ENCODE results near the gene POLR3C. TPM values are rescaled to one million over a fixed set of nuclear protein-coding genes. Genes with fewer than 3 reads are reported as not detected.

The POLR3C gene
- total RNA-seq, 1 donor from 2014 or later = 43.4 TPM

DNA sequence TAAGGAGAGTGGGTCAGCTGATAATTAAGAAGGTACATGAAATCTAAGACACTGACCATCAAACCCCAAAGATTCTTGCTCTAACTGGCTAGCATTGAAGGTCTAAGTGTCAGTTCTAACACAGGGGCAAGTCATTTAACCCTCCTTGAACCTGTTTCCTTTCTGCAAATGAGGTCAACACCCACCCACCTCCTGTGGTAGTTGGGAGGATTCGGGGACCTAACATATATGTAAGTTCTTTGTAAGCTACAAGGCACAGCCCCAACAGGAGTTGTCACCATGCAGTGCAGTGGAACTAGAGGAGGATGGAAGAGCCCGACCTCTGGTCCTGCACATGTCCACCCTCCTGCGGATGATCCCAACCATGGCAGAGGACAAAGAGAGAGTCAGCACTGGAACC lies 23.8 kb downstream of the POLR3C start:
- Mint-ChIP-seq H3K9me3 (ENCODE audit: unreplicated experiment) (peaks cover 3% of the 10 kb centered on the region), H3K4me3 (ENCODE audit: unreplicated experiment) (no peak overlapping the region), H3K4me1 (ENCODE audit: low read depth, unreplicated experiment) (no peaks in the 10 kb centered on the region), H3K27ac (ENCODE audit: unreplicated experiment) (no peak overlapping the region), H3K27me3 (ENCODE audit: unreplicated experiment) (peaks cover 6% of the 10 kb centered on the region), H3K36me3 (ENCODE audit: unreplicated experiment) (peaks cover 4% of the 10 kb centered on the region)
- TF ChIP-seq, protein P1, sequence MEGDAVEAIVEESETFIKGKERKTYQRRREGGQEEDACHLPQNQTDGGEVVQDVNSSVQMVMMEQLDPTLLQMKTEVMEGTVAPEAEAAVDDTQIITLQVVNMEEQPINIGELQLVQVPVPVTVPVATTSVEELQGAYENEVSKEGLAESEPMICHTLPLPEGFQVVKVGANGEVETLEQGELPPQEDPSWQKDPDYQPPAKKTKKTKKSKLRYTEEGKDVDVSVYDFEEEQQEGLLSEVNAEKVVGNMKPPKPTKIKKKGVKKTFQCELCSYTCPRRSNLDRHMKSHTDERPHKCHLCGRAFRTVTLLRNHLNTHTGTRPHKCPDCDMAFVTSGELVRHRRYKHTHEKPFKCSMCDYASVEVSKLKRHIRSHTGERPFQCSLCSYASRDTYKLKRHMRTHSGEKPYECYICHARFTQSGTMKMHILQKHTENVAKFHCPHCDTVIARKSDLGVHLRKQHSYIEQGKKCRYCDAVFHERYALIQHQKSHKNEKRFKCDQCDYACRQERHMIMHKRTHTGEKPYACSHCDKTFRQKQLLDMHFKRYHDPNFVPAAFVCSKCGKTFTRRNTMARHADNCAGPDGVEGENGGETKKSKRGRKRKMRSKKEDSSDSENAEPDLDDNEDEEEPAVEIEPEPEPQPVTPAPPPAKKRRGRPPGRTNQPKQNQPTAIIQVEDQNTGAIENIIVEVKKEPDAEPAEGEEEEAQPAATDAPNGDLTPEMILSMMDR (IDR thresholded peaks at IDR 0.05; ENCODE audit: partially characterized antibody, unreplicated experiment) = no peak
- DNase-seq = no peak

DNA sequence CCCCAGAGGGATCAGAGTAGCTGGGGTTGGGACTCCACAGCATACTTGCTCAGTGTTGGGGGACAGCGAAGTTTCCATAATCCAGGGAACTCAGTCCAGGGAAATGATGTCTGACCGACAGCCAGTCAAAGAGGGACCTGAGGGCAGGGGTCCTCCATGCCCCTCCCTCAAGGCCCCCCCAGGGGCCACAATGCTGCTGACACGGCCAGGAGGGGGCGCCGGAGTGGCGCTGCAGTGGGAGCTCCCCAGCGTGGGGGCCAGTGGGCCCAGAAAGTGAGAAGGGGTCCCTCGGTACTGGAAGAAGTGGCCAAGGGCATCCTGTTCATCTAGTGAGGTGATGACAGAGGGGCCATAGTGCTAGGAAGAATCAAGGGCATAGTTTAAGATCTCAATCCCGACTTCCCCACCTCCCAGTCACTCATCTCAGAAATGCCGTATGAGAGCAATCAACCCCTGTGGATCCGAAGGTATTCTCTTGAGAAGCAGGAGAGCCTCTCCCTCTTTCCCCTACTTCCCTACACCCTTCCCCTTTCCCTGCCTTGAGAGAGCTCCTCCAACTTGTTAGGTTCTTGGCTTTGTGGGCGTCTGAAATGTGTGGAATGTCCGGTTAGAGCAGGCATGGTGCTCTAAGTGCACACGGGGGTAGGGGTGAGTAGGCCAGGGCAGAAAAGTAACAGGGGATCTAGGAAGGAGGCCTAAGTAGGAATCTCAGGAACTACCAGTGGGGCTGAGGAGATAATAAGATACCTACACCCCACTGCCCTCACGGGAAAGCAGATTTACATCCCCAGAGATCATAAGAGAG lies 25.6 kb downstream of the POLR3C start:
- TF ChIP-seq, protein P1 (IDR thresholded peaks at IDR 0.05; ENCODE audit: partially characterized antibody, unreplicated experiment) = peak; percentile 42
- Mint-ChIP-seq H3K27ac (ENCODE audit: unreplicated experiment) (no peak overlapping the region), H3K27me3 (ENCODE audit: unreplicated experiment) (peaks cover 6% of the 10 kb centered on the region), H3K4me3 (ENCODE audit: unreplicated experiment) (no peak overlapping the region), H3K4me1 (ENCODE audit: low read depth, unreplicated experiment) (no peaks in the 10 kb centered on the region), H3K9me3 (ENCODE audit: unreplicated experiment) (peaks cover 3% of the 10 kb centered on the region), H3K36me3 (ENCODE audit: unreplicated experiment) (peaks cover 4% of the 10 kb centered on the region)
- no peak for DNase-seq

DNA sequence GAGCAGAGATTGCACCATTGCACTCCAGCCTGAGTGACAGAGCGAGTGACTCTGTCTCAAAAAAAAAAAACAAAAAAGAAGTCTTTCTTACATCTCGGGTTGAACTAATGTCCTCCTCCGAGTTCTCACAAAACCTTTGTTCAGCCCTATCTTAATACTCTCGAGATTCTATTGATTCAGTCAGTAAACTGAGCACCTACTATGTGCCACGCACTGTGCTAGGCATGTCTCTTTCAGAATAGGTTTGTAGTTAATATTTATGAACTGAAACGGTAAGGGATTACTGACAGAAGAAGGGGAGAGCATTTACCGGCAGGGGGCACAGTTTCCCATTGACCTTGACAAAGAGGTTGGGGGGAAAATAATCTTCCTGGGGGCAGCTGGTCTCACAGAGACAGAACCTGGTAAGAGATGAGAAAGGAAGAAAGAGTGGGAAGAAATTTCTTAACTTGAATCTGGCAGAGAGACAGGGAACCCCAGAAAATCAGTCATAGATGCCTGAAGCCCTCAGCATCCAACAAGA lies 31.5 kb downstream of the POLR3C start:
- Mint-ChIP-seq H3K27ac (ENCODE audit: unreplicated experiment) (no peak overlapping the region), H3K36me3 (ENCODE audit: unreplicated experiment) (peaks cover 4% of the 10 kb centered on the region), H3K4me3 (ENCODE audit: unreplicated experiment) (no peak overlapping the region), H3K27me3 (ENCODE audit: unreplicated experiment) (peaks cover 1% of the 10 kb centered on the region), H3K9me3 (ENCODE audit: unreplicated experiment) (peaks cover 6% of the 10 kb centered on the region), H3K4me1 (ENCODE audit: low read depth, unreplicated experiment) (no peaks in the 10 kb centered on the region)
- no peak for DNase-seq
- TF ChIP-seq, protein P1 (IDR thresholded peaks at IDR 0.05; ENCODE audit: partially characterized antibody, unreplicated experiment) = no peak

DNA sequence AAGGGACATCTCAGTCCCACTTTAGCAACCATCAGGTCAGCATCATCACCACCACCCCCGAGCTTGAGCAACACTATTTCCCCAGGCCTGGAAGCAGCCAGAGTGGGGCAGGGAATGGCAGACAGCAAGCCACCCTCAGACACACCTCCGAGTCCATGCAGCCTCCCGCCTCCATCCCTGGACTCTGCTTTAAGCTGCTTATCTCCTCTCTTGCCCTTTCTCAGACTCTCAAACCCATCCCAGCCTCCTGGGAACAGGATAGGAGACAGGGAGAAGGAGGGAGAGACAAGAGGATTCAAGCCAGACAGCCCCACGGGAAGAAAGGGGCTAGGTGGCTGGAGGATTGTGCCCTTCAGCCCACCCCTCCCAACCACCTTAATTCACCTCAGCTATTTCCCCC lies 33.2 kb downstream of the POLR3C start:
- TF ChIP-seq, protein P1 (IDR thresholded peaks at IDR 0.05; ENCODE audit: partially characterized antibody, unreplicated experiment) = no peak
- no peak for DNase-seq
- Mint-ChIP-seq H3K4me3 (ENCODE audit: unreplicated experiment) (no peak overlapping the region), H3K36me3 (ENCODE audit: unreplicated experiment) (no peaks in the 10 kb centered on the region), H3K27me3 (ENCODE audit: unreplicated experiment) (peaks cover 1% of the 10 kb centered on the region), H3K27ac (ENCODE audit: unreplicated experiment) (no peak overlapping the region), H3K9me3 (ENCODE audit: unreplicated experiment) (peaks cover 3% of the 10 kb centered on the region), H3K4me1 (ENCODE audit: low read depth, unreplicated experiment) (no peaks in the 10 kb centered on the region)

DNA sequence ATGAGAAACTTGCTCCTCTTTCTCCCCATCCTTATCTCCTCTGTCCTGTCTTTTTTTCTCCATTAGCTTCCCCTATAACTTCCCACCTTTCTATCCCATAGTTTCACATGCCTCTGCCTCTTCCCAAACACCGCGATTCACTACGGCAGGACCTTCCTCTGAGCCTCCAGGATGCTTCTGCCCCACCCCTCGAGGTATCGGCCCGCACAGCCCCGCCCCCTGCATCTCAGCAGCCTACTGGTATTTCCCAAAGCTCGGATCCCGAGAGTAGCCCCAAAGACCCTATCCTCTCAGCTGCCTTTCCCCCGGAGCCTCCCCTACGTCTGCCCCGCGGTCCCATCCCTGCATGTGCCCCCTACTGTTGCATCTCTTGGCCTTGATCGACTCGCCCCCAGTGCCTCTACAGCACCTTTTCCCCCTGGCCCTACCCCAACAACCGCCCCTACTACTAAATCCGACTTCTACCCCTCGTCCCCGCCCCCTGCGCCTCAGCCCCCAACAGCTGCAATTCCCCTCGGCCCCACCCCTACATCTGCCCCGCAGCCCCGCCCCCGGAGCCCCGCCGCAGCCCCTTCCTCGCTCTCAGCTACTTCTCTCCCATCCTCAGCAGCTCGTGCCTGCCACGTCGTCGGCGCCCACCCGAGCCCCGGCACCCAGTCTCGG lies 34.4 kb downstream of the POLR3C start:
- TF ChIP-seq, protein P1 (IDR thresholded peaks at IDR 0.05; ENCODE audit: partially characterized antibody, unreplicated experiment) = no peak
- H3K27me3 Mint-ChIP-seq (ENCODE audit: unreplicated experiment) = peaks cover 1% of the 10 kb centered on the region
- H3K4me3 Mint-ChIP-seq (ENCODE audit: unreplicated experiment) = peak overlapping the region; percentile 89
- peak; percentile 64 for DNase-seq
- H3K9me3 Mint-ChIP-seq (ENCODE audit: unreplicated experiment) = peaks cover 2% of the 10 kb centered on the region
- H3K27ac Mint-ChIP-seq (ENCODE audit: unreplicated experiment) = peak overlapping the region; percentile 77
- no peaks in the 10 kb centered on the region for H3K4me1 Mint-ChIP-seq (ENCODE audit: low read depth, unreplicated experiment)
- no peaks in the 10 kb centered on the region for H3K36me3 Mint-ChIP-seq (ENCODE audit: unreplicated experiment)

All from glutamatergic neuron (in vitro differentiated cells).